ENCODE measurements around the gene FOXR1.
A peak's percentile ranks its signal among the peaks of the same experiment; 100 is the strongest.

- TF ChIP-seq CTCF (IDR thresholded peaks at IDR 0.05; ENCODE audit: insufficient read depth, low read depth, low read length) (no peak), EZH2 (IDR thresholded peaks at IDR 0.05; ENCODE audit: insufficient read depth, low read length) (peak; percentile 34)
Observed at GRCh38 chr11:118971646-118972045, at the start of gene FOXR1.
